Colonic mucosa (tissue), 4 donors: Measurements from ENCODE around the gene UACA. TPM values are rescaled to one million over a fixed set of nuclear protein-coding genes. Genes with fewer than 3 reads are reported as not detected.

Experiments used
- DNase-seq: peaks from one replicate; pipeline ENCODE4 v3.0.0-alpha.2; 2020
- H3K27ac ChIP-seq: fragments of 200-600 bp; one replicate; pipeline ENCODE4 v1.8.0; 2021
- H3K27me3 ChIP-seq: fragments of 200-600 bp; one replicate; pipeline ENCODE4 v1.8.0; 2021
- H3K36me3 ChIP-seq: fragments of 200-600 bp; one replicate; pipeline ENCODE4 v1.8.0; 2021
- H3K4me1 ChIP-seq: fragments of 200-600 bp; one replicate; pipeline ENCODE4 v1.8.0; 2021; ENCODE audit warnings: mild to moderate bottlenecking
- H3K4me3 ChIP-seq: fragments of 200-600 bp; one replicate; pipeline ENCODE4 v1.8.0; 2021
- H3K9ac ChIP-seq, 2 donors: one replicate each; pipeline ENCODE4 v1.7.0; 2013; ENCODE audit warnings: control low read depth in 2 of 2, low read depth in 2 of 2, low read length in 2 of 2
- H3K9me3 ChIP-seq: fragments of 200-600 bp; one replicate; pipeline ENCODE4 v1.8.0; 2021
- CTCF ChIP-seq: fragments of 200-600 bp; IDR thresholded peaks from one replicate; pipeline ENCODE4 v1.8.0; 2022; ENCODE audit warnings: antibody characterized with exemption, mild to moderate bottlenecking
- intact Hi-C: fragments of 100-400 bp; cut with DNase I; formaldehyde crosslinking; loops from one replicate; pipeline ENCODE4 v1.14.1; 2022
- total RNA-seq, 2 donors: library from RNA; stranded (reverse); fragmentation: NEBNext Ultra II Directional in 1 of 2; extraction: Animal tissue kit (Norgen Biotek cat#: 25700) in 1 of 2; gene quantifications; one replicate each; pipeline ENCODE4 v1.2.1, GENCODE V29; 2021
- donor health status: healthy.
- donor health status: DM: no; HTN: no; CAD: no.
- donor health status: DM: no; HTN: no; CAD: no.

The UACA gene
- total RNA-seq, 2 donors from 2014 or later, result 55.4 to 57.3 TPM

GRCh38 chr15:70802629-70803028 lies 39.3 kb upstream of the UACA start:
- H3K9me3 ChIP-seq, result no peaks in the 10 kb centered on the region
- H3K27ac ChIP-seq, result no peak overlapping the region
- no peaks in the 10 kb centered on the region for H3K36me3 ChIP-seq
- intact Hi-C loops, result no loop called here
- no peaks in the 10 kb centered on the region for H3K27me3 ChIP-seq
- no peak for DNase-seq
- H3K4me1 ChIP-seq, result no peaks in the 10 kb centered on the region
- TF ChIP-seq CTCF, result no peak
- H3K9ac ChIP-seq, result no peak overlapping the region
- H3K4me3 ChIP-seq, result no peak overlapping the region

GRCh38 chr15:70801109-70801508 lies 37.8 kb upstream of the UACA start:
- no peaks in the 10 kb centered on the region for H3K36me3 ChIP-seq
- no peaks in the 10 kb centered on the region for H3K9me3 ChIP-seq
- DNase-seq, result no peak
- H3K4me3 ChIP-seq, result no peak overlapping the region
- H3K27ac ChIP-seq, result no peak overlapping the region
- H3K4me1 ChIP-seq, result no peaks in the 10 kb centered on the region
- no peaks in the 10 kb centered on the region for H3K27me3 ChIP-seq
- intact Hi-C loops, result no loop called here
- no peak for TF ChIP-seq CTCF
- H3K9ac ChIP-seq, result no peak overlapping the region

GRCh38 chr15:70799667-70800450 lies 36.5 kb upstream of the UACA start:
- DNase-seq, result no peak
- intact Hi-C loops, result no loop called here

GRCh38 chr15:70797464-70797863 lies 34.1 kb upstream of the UACA start:
- no peak for TF ChIP-seq CTCF
- Histone ChIP-seq H3K27me3 (no peaks in the 10 kb centered on the region), H3K27ac (no peak overlapping the region), H3K4me3 (no peak overlapping the region), H3K4me1 (no peaks in the 10 kb centered on the region), H3K36me3 (no peaks in the 10 kb centered on the region), H3K9ac (no peak overlapping the region), H3K9me3 (no peaks in the 10 kb centered on the region)
- intact Hi-C loops, result no loop called here
- no peak for DNase-seq

More at GRCh38 chr15:70799667-70800450, 36.5 kb upstream of the UACA start:
- TF ChIP-seq CTCF, result no peak
- no peaks in the 10 kb centered on the region for H3K9me3 ChIP-seq
- H3K27me3 ChIP-seq, result no peaks in the 10 kb centered on the region
- H3K27ac ChIP-seq, result no peak overlapping the region
- no peaks in the 10 kb centered on the region for H3K36me3 ChIP-seq
- H3K4me1 ChIP-seq, result no peaks in the 10 kb centered on the region
- H3K4me3 ChIP-seq, result no peak overlapping the region
- no peak overlapping the region for H3K9ac ChIP-seq

GRCh38 chr15:70796516-70797310 lies 33.4 kb upstream of the UACA start:
- DNase-seq, result no peak
- Histone ChIP-seq H3K27me3 (no peaks in the 10 kb centered on the region), H3K9me3 (no peaks in the 10 kb centered on the region), H3K9ac (no peak overlapping the region), H3K27ac (no peak overlapping the region), H3K36me3 (no peaks in the 10 kb centered on the region), H3K4me1 (no peaks in the 10 kb centered on the region), H3K4me3 (no peak overlapping the region)
- TF ChIP-seq CTCF, result no peak
- intact Hi-C loops, result no loop called here
